SK-N-SH treated with all-trans-retinoic acid at 6 μM for 48 hours (cell line): Measurements from ENCODE around the gene PACRGL.

Experiments used
- ARNTL ChIP-seq: fragments of 450-650 bp; formaldehyde crosslinking; IDR thresholded peaks from 2 replicates; pipeline ENCODE4 v1.5.0; 2020; ENCODE audit warnings: low read depth, mild to moderate bottlenecking, moderate library complexity, borderline replicate concordance
- BACH2 ChIP-seq: fragments of 250-450 bp; sonication (Bioruptor Pico); IDR thresholded peaks from 2 replicates; pipeline ENCODE4 v1.9.0; 2021; ENCODE audit warnings: mild to moderate bottlenecking, borderline replicate concordance
- CSRNP3 ChIP-seq: fragments of 250-450 bp; sonication (Bioruptor Pico); IDR thresholded peaks from 2 replicates; pipeline ENCODE4 v1.5.1; 2021; ENCODE audit warnings: mild to moderate bottlenecking, moderate library complexity
- PATZ1 ChIP-seq: fragments of 250-450 bp; sonication (Bioruptor Pico); IDR thresholded peaks from 2 replicates; pipeline ENCODE4 v1.8.0; 2020; ENCODE audit warnings: mild to moderate bottlenecking, moderate library complexity, borderline replicate concordance
- POU6F1 ChIP-seq: fragments of 250-450 bp; sonication (Bioruptor Pico); IDR thresholded peaks from 2 replicates; pipeline ENCODE4 v1.8.0; 2021; ENCODE audit warnings: low read depth, mild to moderate bottlenecking, moderate library complexity, borderline replicate concordance
- PPARA ChIP-seq: fragments of 250-450 bp; sonication (Bioruptor Pico); IDR thresholded peaks from 2 replicates; pipeline ENCODE4 v1.5.0; 2020; ENCODE audit warnings: mild to moderate bottlenecking, borderline replicate concordance
- RARB ChIP-seq: fragments of 250-450 bp; sonication (Bioruptor Pico); IDR thresholded peaks from 2 replicates; pipeline ENCODE4 v1.8.0; 2021; ENCODE audit warnings: mild to moderate bottlenecking, moderate library complexity
- TCF4 ChIP-seq: fragments of 250-450 bp; sonication (Bioruptor Pico); IDR thresholded peaks from 2 replicates; pipeline ENCODE4 v1.8.0; 2021; ENCODE audit warnings: mild to moderate bottlenecking, moderate library complexity, borderline replicate concordance
- TOX ChIP-seq: fragments of 250-450 bp; sonication (Bioruptor Pico); IDR thresholded peaks from 2 replicates; pipeline ENCODE4 v1.8.0; 2021; ENCODE audit warnings: mild to moderate bottlenecking, moderate library complexity, borderline replicate concordance
- TSHZ2 ChIP-seq: fragments of 250-450 bp; sonication (Bioruptor Pico); IDR thresholded peaks from 2 replicates; pipeline ENCODE4 v1.5.0; 2020; ENCODE audit warnings: mild to moderate bottlenecking, moderate library complexity
- ZC3H10 ChIP-seq: fragments of 250-450 bp; sonication (Bioruptor Pico); IDR thresholded peaks from 2 replicates; pipeline ENCODE4 v1.5.1; 2021; ENCODE audit warnings: mild to moderate bottlenecking, moderate library complexity
- ZFP3 ChIP-seq: fragments of 250-450 bp; sonication (Bioruptor Pico); IDR thresholded peaks from 2 replicates; pipeline ENCODE4 v1.5.0; 2020; ENCODE audit warnings: mild to moderate bottlenecking, moderate library complexity
- ZFP30 ChIP-seq: fragments of 450-650 bp; formaldehyde crosslinking; IDR thresholded peaks from 2 replicates; pipeline ENCODE4 v1.5.0; 2022; ENCODE audit warnings: mild to moderate bottlenecking, moderate library complexity
- ZNF8 ChIP-seq: fragments of 450-650 bp; formaldehyde crosslinking; IDR thresholded peaks from 2 replicates; pipeline ENCODE4 v1.5.0; 2020; ENCODE audit warnings: mild to moderate bottlenecking, moderate library complexity

GRCh38 chr4:20680736-20681135 lies 19.5 kb upstream of the PACRGL start:
- TF ChIP-seq ARNTL, result no peak
- no peak for TF ChIP-seq ZFP30 (CRISPR knock-in tag)
- TF ChIP-seq CSRNP3 (CRISPR knock-in tag), result no peak
- TF ChIP-seq POU6F1 (CRISPR knock-in tag), result no peak
- TF ChIP-seq PATZ1, result no peak
- no peak for TF ChIP-seq RARB (CRISPR knock-in tag)
- TF ChIP-seq PPARA (CRISPR knock-in tag), result no peak
- no peak for TF ChIP-seq ZC3H10 (CRISPR knock-in tag)
- TF ChIP-seq BACH2 (CRISPR knock-in tag), result no peak
- TF ChIP-seq TOX (CRISPR knock-in tag), result no peak
- no peak for TF ChIP-seq ZNF8 (CRISPR knock-in tag)
- no peak for TF ChIP-seq TSHZ2 (CRISPR knock-in tag)
- no peak for TF ChIP-seq ZFP3
- TF ChIP-seq TCF4 (CRISPR knock-in tag), result no peak
